Stomach smooth muscle (tissue), 2 donors: ENCODE results near the gene NTNG1.

Experiments used
- H3K27ac ChIP-seq: one replicate; pipeline ENCODE4 v1.7.0; 2013; ENCODE audit warnings: mild to moderate bottlenecking, low read length, inconsistent platforms
- H3K27me3 ChIP-seq, 2 donors: one replicate each; pipeline ENCODE4 v1.7.0; 2013; ENCODE audit warnings: low read length in 2 of 2; ENCODE audit not compliant: insufficient read depth in 2 of 2, control insufficient read depth in 1 of 2
- H3K36me3 ChIP-seq, 2 donors: one replicate each; pipeline ENCODE4 v1.7.0; 2013; ENCODE audit warnings: low read length in 2 of 2; ENCODE audit not compliant: control insufficient read depth in 2 of 2, insufficient read depth in 2 of 2
- H3K4me1 ChIP-seq: one replicate; pipeline ENCODE4 v1.7.0; 2013; ENCODE audit warnings: low read length; ENCODE audit not compliant: control insufficient read depth, insufficient read depth
- H3K4me3 ChIP-seq, 2 donors: one replicate each; pipeline ENCODE4 v1.7.0; 2013; ENCODE audit warnings: low read length in 2 of 2
- H3K9ac ChIP-seq, 2 donors: one replicate each; pipeline ENCODE4 v1.7.0; 2013; ENCODE audit warnings: low read length in 2 of 2, mild to moderate bottlenecking in 1 of 2
- H3K9me3 ChIP-seq, 2 donors: one replicate each; pipeline ENCODE4 v1.7.0; 2013; ENCODE audit warnings: low read length in 2 of 2; ENCODE audit not compliant: control insufficient read depth in 2 of 2
- donor health status: healthy.
- donor health status: Pancreatic carcinoma.

NTNG1 gene

DNA sequence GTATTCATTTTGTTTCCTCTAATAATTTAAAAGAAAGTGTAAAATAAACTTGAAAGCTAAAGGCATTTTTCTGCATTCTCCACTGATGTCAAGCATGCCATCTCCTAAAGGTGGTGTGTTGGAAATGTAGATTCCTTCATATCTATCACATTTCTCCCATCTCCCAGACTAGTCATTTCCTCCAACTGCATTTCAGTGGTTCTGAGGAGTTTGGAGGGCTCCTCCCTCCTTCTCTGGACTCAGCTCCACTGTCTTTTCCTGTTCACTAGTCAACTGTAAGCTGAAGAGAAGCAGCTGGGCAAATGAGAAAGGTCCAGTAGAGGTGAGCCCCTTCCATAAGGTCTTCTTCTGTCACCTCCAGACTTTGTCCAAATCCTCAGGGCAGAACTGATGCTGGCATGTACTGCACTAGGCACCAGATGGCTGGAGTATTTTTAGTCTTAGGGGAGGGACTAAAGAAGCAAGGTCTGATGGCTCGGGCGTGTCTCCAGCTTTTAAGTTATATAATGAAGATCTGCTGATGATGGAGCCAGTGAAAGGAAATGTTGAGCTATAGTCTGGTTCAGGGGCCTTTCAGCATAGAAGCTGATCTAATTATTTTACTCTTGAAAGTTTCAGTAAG is 186.1 kb downstream of the NTNG1 start:
- Histone ChIP-seq H3K36me3 (no peaks in the 10 kb centered on the region), H3K9me3 (no peaks in the 10 kb centered on the region), H3K4me3 (no peak overlapping the region), H3K27me3 (no peaks in the 10 kb centered on the region), H3K9ac (no peak overlapping the region), H3K27ac (no peak overlapping the region), H3K4me1 (no peaks in the 10 kb centered on the region)

DNA sequence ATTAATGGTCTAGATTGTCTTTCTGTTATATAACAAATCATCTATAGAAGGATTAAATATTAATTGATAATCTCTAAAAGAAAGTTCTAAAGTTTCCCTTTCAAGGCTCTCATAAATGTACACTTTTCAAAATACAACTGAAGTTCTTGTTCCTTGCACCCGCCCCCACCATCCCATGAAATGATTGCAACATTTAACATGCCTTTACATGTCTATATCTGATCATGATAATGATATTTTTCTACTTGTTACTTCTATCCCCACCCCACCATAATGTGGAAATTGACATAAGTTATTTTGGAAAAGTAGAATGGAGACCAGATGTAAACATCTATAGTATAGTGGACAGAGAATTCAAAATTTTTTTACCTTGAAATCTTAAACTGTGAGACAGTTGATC is 186.6 kb downstream of the NTNG1 start:
- Histone ChIP-seq H3K27ac (no peak overlapping the region), H3K4me1 (no peaks in the 10 kb centered on the region), H3K27me3 (no peaks in the 10 kb centered on the region), H3K36me3 (no peaks in the 10 kb centered on the region), H3K9me3 (no peaks in the 10 kb centered on the region), H3K4me3 (no peak overlapping the region), H3K9ac (no peak overlapping the region)

DNA sequence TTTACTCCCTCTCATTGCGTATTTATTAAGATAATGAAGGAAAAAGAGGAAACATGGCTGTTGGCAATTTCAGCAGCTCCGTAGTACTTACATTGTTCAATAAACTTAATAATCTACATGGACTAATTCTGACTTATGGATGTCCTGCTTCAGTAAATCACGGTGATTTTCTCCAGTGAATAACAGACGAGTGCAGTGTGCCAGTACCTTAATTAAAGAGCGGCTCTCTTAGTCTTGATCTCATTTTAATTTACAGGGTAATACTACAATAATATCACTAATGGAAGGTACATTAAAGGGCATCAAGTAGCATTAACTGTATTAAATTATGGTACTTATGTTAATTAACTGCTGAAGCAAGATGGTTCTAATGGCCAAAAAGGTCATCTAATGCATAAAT is 187.2 kb downstream of the NTNG1 start:
- Histone ChIP-seq H3K27ac (no peak overlapping the region), H3K4me3 (no peak overlapping the region), H3K4me1 (no peaks in the 10 kb centered on the region), H3K9ac (no peak overlapping the region), H3K27me3 (no peaks in the 10 kb centered on the region), H3K9me3 (no peaks in the 10 kb centered on the region), H3K36me3 (no peaks in the 10 kb centered on the region)

DNA sequence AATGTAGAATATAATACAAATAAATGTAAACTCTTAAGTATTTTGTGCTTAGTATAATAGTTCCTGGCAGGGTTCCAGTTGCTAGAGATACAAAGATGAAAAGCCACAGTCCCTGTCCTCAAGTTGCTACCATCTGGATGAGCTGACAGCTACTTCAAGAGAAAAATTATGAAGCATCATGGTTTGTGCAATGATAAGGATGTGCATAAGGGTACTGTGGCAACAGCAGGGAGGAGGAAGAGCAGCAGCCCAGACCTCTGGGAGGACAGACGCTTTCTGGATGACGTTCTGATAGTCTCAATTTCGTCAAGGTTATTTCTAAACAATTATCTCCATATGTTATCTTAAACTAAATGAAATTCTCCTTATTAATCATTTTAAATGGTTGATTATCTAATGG is 198.9 kb downstream of the NTNG1 start:
- Histone ChIP-seq H3K36me3 (no peaks in the 10 kb centered on the region), H3K27ac (no peak overlapping the region), H3K27me3 (no peaks in the 10 kb centered on the region), H3K4me1 (no peaks in the 10 kb centered on the region), H3K9ac (no peak overlapping the region), H3K4me3 (no peak overlapping the region), H3K9me3 (no peaks in the 10 kb centered on the region)

DNA sequence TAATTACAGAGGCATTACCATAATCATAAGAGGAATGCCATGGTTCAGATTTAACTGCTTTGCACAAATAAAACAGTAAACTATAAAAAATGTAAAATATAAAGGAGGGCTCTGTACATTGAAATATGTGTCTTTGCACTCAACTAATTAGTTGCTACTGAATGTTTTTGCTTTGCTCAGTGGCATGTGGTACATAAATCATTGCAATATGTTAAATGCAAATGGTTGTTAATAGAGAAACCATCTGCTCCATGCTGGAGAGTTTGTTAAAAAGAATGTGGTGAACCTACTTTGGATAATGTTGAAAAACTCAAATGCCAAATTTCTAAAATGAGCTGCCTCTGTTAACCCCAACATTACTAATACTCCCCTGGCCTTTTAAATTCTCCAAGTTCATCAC is 201.5 kb downstream of the NTNG1 start:
- H3K9ac ChIP-seq: no peak overlapping the region
- H3K9me3 ChIP-seq: no peaks in the 10 kb centered on the region
- H3K27me3 ChIP-seq: no peaks in the 10 kb centered on the region
- H3K4me1 ChIP-seq: no peaks in the 10 kb centered on the region
- H3K27ac ChIP-seq: no peak overlapping the region
- H3K36me3 ChIP-seq: no peaks in the 10 kb centered on the region
- H3K4me3 ChIP-seq: no peak overlapping the region

DNA sequence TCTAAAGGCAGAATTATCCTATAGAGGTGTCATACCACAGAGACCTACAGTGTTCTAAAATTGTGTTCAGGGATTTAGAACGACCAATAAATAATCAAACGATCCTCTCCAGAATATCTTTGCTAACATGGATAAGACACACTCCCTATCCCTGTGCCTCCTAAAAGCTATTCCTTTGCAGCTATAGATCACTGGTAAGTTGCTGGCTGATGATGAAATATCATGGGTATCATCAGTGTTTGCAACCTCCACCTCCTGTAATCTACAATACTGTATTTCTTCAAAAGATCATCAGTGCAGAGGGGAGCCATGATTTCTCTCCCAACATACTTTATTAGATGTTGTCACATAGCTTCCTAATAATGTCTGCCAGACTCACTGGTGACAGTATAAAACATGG is 201.9 kb downstream of the NTNG1 start:
- Histone ChIP-seq H3K27ac (no peak overlapping the region), H3K9ac (no peak overlapping the region), H3K27me3 (no peaks in the 10 kb centered on the region), H3K9me3 (no peaks in the 10 kb centered on the region), H3K36me3 (no peaks in the 10 kb centered on the region), H3K4me3 (no peak overlapping the region), H3K4me1 (no peaks in the 10 kb centered on the region)

DNA sequence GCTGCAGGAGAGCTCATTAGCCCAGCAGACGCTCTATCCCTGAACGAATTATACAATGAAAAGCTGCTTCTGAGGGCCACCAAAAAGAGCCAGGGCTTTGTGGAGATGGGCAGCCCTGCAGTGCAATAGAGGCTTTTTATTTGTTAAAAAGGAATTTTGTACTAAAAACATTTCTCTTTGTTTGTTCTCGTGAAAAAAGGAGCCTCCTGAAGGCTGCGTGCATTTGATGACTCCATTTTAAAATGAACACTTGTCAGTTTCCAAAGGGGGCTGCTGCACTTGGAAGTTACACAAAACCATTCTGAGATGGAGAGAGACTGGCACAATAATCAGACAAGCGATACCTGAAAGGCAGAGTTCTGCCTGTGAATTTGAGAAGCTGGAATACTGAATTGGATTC is 202.8 kb downstream of the NTNG1 start:
- H3K4me3 ChIP-seq: no peak overlapping the region
- H3K36me3 ChIP-seq: no peaks in the 10 kb centered on the region
- H3K9me3 ChIP-seq: no peaks in the 10 kb centered on the region
- no peaks in the 10 kb centered on the region for H3K4me1 ChIP-seq
- H3K27me3 ChIP-seq: no peaks in the 10 kb centered on the region
- no peak overlapping the region for H3K27ac ChIP-seq
- no peak overlapping the region for H3K9ac ChIP-seq

DNA sequence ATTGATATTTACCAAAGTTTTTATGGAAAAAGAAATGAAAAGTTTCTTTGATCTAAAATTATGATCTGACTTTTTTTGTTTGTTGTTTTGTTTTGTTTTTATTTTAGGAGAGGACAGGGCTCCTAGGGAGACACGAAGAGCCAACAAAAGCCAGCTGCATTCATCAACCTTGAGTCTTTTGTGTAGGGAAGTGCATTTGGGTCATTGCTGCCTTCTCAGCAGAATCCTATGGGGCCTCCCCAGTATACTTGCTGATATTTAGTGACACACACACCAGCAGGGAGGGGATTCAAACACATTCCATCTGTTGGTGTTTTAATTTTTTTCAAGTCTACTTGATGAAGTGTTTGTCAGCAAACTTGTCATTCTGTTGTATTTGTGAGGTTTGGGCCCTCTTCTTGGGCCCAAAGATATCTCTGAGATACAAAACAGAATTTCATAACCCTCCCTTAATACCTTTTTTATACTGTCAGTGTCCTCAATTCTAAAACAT is 203.5 kb downstream of the NTNG1 start:
- no peaks in the 10 kb centered on the region for H3K27me3 ChIP-seq
- H3K9me3 ChIP-seq: no peaks in the 10 kb centered on the region
- H3K27ac ChIP-seq: no peak overlapping the region
- H3K4me3 ChIP-seq: no peak overlapping the region
- H3K36me3 ChIP-seq: no peaks in the 10 kb centered on the region
- no peak overlapping the region for H3K9ac ChIP-seq
- H3K4me1 ChIP-seq: no peaks in the 10 kb centered on the region

DNA sequence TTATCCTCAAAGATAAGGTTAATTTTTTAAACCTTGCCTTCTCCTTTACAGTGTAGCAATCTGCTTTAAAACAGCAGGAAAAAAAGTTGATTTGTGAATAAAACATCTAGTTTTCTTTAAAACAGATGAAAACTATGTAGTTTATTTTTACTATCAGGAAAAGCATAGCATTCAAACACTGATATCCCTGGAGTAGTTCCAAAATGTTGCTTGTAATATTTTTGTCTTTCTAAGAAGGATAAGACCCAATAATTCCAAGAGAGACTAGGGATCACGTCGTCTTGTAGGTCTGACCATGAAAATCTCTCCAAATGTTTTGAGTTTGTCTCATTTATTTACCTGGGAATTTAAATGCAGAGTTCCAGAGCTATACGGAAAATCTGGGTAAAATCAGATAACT is 204.0 kb downstream of the NTNG1 start:
- Histone ChIP-seq H3K9me3 (no peaks in the 10 kb centered on the region), H3K4me3 (no peak overlapping the region), H3K27ac (no peak overlapping the region), H3K9ac (no peak overlapping the region), H3K36me3 (no peaks in the 10 kb centered on the region), H3K27me3 (no peaks in the 10 kb centered on the region), H3K4me1 (no peaks in the 10 kb centered on the region)

DNA sequence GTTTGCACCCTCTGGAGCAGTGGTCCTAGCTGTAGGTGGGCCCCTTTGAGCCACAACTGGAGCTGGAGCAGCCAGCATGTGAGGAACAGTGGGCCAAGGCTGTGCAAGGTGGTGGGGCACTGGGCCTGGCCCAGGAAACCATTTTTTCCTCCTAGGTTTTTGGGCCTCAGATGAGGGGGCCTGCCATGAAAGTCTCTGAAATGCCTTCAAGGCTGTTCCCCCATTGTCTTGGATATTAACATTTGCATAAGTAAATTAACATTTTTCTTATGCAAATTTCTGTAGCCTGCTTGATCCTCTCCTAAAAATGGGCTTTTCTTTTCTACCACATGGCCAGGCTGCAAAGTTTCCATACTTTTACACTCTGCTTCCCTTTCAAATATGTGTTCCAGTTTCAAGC is 212.0 kb downstream of the NTNG1 start:
- Histone ChIP-seq H3K27me3 (no peaks in the 10 kb centered on the region), H3K4me3 (no peak overlapping the region), H3K4me1 (no peaks in the 10 kb centered on the region), H3K9me3 (no peaks in the 10 kb centered on the region), H3K9ac (no peak overlapping the region), H3K27ac (no peak overlapping the region), H3K36me3 (no peaks in the 10 kb centered on the region)

DNA sequence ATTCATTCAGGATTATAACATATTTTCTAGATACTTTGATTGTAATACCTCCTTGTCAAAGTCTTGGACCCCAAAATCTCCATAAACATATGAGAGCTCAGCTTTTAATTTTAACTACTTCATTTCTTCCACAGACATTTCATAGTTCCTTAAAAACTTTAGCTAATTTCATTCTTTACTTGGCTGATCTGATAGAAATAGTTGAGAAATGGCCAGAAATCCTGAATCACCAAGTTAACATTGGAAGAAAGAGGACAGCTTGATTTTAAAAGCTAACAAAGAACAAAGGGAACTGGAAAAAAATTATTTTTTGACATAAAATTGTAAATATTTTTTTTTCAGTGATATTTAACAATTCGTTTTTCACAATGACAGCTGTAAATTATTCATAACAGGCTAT is 216.5 kb downstream of the NTNG1 start:
- Histone ChIP-seq H3K36me3 (no peaks in the 10 kb centered on the region), H3K9me3 (no peaks in the 10 kb centered on the region), H3K27ac (no peak overlapping the region), H3K4me3 (no peak overlapping the region), H3K27me3 (no peaks in the 10 kb centered on the region), H3K9ac (no peak overlapping the region), H3K4me1 (no peaks in the 10 kb centered on the region)
